BLaER1 treated with 17β-estradiol and CSF1 and Interleukin-3, amounts not matched to agents 10 nM and 100 nM (cell line): ENCODE data around the gene GGA1.
"Not testable (repeated sequence)": the region's sequence is repeated elsewhere in the genome, so short reads cannot be mapped to it uniquely, and the experiment has no call there.

Experiments used
- H3K27ac ChIP-seq, 11 experiments: shearing (Covaris generic); formaldehyde crosslinking; 2 replicates each; pipeline ENCODE4 v1.8.1; 2022
- H3K27me3 ChIP-seq, 11 experiments: shearing (Covaris generic); formaldehyde crosslinking; 2 replicates each; pipeline ENCODE4 v1.8.1; 2022
- H3K36me3 ChIP-seq, 11 experiments: shearing (Covaris generic); formaldehyde crosslinking; 2 replicates each; pipeline ENCODE4 v1.8.1; 2022
- H3K4me1 ChIP-seq, 10 experiments: shearing (Covaris generic); formaldehyde crosslinking; 2 replicates each; pipeline ENCODE4 v1.8.1; 2022
- H3K4me2 ChIP-seq, 11 experiments: shearing (Covaris generic); formaldehyde crosslinking; 2 replicates each; pipeline ENCODE4 v1.8.1; 2022
- H3K4me3 ChIP-seq, 10 experiments: shearing (Covaris generic); formaldehyde crosslinking; 2 replicates each; pipeline ENCODE4 v1.8.1; 2022
- H3K9ac ChIP-seq, 11 experiments: shearing (Covaris generic); formaldehyde crosslinking; 2 replicates each; pipeline ENCODE4 v1.8.1; 2022
- H3K9me3 ChIP-seq, 11 experiments: shearing (Covaris generic); formaldehyde crosslinking; replicated peaks in 1 of 11; 2 replicates each; pipeline ENCODE4 v1.8.1; 2022
- H4K20me1 ChIP-seq, 11 experiments: shearing (Covaris generic); formaldehyde crosslinking; 2 replicates each; pipeline ENCODE4 v1.8.1; 2022
- Cebpa-rat ChIP-seq, 11 experiments: shearing (Covaris generic); IDR thresholded peaks; 2 replicates each; pipeline ENCODE4 v1.8.1; 2022

Gene GGA1

DNA sequence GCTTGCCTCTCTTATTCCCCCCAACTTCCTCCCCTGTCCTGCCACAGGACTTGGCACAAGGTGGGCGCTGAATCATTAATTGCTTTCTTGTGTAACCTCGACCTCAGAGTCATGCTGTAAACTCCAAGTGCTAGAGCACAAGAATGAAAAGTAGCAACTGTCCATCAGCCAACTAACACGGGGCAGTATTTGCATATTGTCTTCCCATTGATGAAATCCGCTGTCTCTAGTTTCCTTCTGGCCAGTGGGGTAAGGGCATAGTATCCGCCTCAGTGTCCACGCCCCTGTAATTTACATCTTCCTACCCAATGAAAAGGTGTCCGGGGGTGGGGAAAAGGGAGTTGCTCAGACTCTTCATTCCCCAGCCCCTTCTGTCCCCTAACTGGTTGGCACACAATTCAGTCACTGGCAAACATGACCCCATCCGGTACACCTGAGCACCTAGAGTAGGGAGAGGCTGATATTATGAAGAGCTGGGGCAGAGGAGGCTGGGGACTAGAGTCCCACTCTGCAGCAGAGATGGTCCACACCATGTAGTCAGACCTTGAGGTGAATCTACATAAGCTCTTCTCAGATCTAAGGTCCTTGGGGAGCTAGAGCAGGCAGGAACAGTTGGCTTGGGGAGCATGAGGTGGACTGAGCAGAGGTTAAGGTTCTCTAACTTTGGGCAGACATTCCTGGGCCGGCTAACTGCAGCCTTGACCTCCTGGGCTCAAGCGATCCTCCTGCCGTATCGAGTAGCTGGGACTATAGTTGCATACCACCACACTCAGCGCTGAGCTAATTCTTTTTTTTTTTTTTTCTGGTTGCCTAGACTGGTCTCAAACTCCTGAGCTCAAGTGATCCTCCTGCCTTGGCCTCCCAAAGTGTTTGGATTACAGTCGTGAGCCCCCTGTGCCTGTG, 6.8 kb upstream of the GGA1 start:
- Histone ChIP-seq H3K4me1 (peaks cover 20 to 38% (median 26%) of the 10 kb centered on the region in 10 experiments), H3K27ac (no peak overlapping the region), H3K27me3 (no peaks in the 10 kb centered on the region), H3K36me3 (no peaks in the 10 kb centered on the region), H3K9me3 (no peaks in the 10 kb centered on the region), H3K4me2 (peak overlapping the region in 2 of 11 experiments; percentile 2 to 29; a peak in 1 of 22 replicates), H3K4me3 (no peak overlapping the region), H3K9ac (no peak overlapping the region), H4K20me1 (no peaks in the 10 kb centered on the region)
- no peak for TF ChIP-seq Cebpa-rat (IDR thresholded peaks at IDR 0.05)

DNA sequence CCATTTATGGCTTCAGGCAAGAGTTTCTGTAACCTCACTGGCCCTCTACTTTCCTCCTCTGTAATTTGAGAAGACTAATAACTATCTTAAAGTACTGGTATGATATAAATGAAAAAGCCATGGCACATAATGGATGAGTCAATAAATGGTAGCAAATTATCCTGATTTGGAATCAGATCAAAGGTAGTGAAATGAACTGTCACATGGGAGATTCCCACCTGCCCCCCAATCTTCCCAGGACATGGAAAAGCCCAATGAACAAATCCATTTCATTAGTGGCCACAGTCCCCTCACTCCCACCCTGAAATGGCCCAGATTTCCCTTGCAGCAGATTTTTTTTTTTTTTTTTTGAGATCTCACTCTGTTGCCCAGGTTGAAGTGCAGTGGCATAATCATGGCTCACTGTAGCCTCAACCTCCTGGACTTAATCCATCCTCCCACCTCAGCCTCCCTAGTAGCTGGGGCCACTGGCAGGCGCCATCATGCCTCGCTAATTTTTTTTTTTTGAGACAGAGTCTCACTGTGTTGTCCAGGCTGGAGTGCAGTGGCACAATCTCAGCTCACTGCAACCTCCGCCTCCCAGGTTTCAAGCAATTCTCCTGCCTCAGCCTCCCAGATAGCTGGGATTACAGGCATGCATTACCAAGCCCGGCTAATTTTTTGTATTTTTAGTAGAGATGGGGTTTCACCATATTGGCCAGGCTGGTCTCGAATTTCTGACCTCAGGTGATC, 5.9 kb upstream of the GGA1 start:
- H3K4me3 ChIP-seq, H3K9ac ChIP-seq, H4K20me1 ChIP-seq, H3K4me2 ChIP-seq, H3K36me3 ChIP-seq, H3K27ac ChIP-seq, H3K27me3 ChIP-seq, H3K9me3 ChIP-seq: not testable (repeated sequence)
- H3K4me1 ChIP-seq, result peaks cover 28 to 47% (median 35%) of the 10 kb centered on the region in 10 experiments

DNA sequence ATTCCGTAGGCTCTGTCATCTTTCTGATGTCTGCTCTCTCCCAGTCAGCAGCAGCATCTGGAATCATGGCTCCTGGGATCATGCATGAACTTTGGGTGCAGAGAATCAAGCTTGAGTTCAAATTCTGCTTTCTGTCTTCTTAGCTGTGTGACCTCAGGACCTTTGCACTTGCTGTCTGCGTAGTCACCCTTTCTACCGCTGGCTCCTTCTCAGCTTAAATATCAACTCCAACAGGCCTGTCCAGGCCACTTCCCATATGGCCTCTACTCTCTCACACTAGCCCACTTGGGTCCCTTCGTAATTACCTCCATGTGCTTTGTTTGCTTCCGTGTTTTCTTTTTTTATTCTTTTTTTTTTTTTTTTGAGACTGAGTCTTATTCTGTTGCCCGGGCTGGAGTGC, 4.6 kb upstream of the GGA1 start:
- Histone ChIP-seq H3K4me1 (peaks cover 28 to 48% (median 38%) of the 10 kb centered on the region in 10 experiments), H3K9ac (no peak overlapping the region), H4K20me1 (no peaks in the 10 kb centered on the region), H3K4me2 (peak overlapping the region in 5 of 11 experiments; percentile 74 to 85 (median 79); a peak in 6 of 22 replicates), H3K9me3 (no peaks in the 10 kb centered on the region), H3K27me3 (no peaks in the 10 kb centered on the region), H3K4me3 (no peak overlapping the region), H3K36me3 (no peaks in the 10 kb centered on the region), H3K27ac (no peak overlapping the region)
- no peak for TF ChIP-seq Cebpa-rat (IDR thresholded peaks at IDR 0.05)

DNA sequence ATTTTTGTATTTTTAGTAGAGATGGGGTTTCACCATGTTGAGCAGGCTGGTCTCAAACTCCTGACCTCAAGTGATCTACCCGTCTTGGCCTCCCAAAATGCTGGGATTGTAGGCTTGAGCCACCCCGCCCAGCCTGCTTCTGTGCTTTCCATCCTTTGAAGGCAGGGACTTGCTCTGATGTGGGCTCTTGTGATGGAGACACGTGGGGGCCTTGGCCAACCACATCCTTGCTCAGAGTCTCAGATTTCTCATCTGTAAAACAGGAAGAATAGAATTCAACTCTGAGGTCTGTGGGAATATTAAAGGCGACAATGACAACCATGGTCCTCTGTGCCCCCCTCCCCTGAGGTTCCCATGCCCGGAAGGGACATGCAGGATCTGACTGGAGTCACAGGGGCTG, 3.8 kb upstream of the GGA1 start:
- peak overlapping the region in 4 of 11 experiments; percentile 3 to 31 (median 20); a peak in 4 of 22 replicates for H3K27ac ChIP-seq
- no peak overlapping the region for H3K4me3 ChIP-seq
- H3K27me3 ChIP-seq, result no peaks in the 10 kb centered on the region
- no peaks in the 10 kb centered on the region for H3K9me3 ChIP-seq
- peak overlapping the region; percentile 32 to 85 (median 77) for H3K4me2 ChIP-seq
- no peak for TF ChIP-seq Cebpa-rat (IDR thresholded peaks at IDR 0.05)
- H3K4me1 ChIP-seq, result peaks cover 24 to 49% (median 40%) of the 10 kb centered on the region in 10 experiments
- peak overlapping the region in 1 of 11 experiments; percentile 7; a peak in 1 of 22 replicates for H3K9ac ChIP-seq
- H4K20me1 ChIP-seq, result no peaks in the 10 kb centered on the region; a peak in 1 of 22 replicates
- no peaks in the 10 kb centered on the region for H3K36me3 ChIP-seq

DNA sequence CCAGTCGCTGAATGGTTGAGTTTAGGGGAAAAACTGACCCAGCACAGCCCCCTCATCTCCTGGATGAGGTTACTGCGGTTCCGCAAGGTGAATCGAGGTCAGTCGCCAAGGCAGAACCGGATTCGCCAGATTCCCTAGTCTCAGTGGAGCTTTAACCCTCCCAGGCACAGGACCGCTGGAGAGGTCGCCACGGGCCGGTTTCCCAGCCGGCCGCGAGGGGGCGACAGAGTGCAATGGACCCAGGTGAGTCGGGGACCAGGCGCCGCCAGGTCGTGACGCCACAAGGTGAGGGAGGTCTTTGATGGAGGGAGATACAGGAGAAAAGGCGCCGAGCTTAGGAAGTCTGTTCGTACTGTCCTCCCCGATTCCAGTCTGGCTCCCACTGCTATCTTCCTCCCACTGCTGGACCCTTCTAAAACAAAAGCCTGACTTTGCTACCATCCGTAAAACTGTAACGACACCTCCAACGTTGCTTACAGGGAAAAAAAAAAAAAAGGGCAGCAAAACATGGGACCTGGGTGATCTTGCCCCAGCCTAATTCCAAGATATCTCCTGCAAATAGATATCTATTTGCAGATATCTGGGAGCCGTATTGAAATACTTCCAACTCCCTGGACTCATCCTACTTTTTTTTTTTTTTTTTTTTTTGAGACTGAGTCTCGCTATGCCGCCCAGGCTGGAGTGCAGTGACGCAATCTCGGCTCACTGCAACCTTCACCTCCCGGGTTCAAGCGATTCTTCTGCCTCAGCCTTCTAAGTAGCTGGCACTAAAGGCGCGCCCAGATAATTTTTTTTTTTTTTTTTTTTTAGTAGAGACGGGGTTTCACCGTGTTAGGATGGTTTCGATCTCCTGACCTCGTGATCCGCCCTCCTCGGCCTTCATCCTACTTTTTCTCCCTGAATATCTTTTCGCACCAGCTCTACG, 1.4 kb upstream of the GGA1 start:
- peak overlapping the region; percentile 6 to 49 (median 34); a peak in 16 of 20 replicates for H3K4me3 ChIP-seq
- H3K9ac ChIP-seq, result peak overlapping the region in 5 of 11 experiments; percentile 6 to 96 (median 32); a peak in 7 of 22 replicates
- peaks cover 46 to 63% (median 56%) of the 10 kb centered on the region in 10 experiments for H3K4me1 ChIP-seq
- H3K9me3 ChIP-seq, result no peaks in the 10 kb centered on the region
- no peaks in the 10 kb centered on the region for H3K27me3 ChIP-seq
- peaks cover 0 to 15% (median 6%) of the 10 kb centered on the region in 11 experiments; a peak in 8 of 22 replicates for H4K20me1 ChIP-seq
- TF ChIP-seq Cebpa-rat (IDR thresholded peaks at IDR 0.05), result peak in 1 of 11 experiments; percentile 60; a peak in 1 of 22 replicates
- peaks cover 0 to 15% (median 4%) of the 10 kb centered on the region in 11 experiments; a peak in 6 of 22 replicates for H3K36me3 ChIP-seq
- H3K27ac ChIP-seq, result peak overlapping the region in 6 of 11 experiments; percentile 23 to 94 (median 90); a peak in 7 of 22 replicates
- H3K4me2 ChIP-seq, result peak overlapping the region; percentile 54 to 89 (median 79)

DNA sequence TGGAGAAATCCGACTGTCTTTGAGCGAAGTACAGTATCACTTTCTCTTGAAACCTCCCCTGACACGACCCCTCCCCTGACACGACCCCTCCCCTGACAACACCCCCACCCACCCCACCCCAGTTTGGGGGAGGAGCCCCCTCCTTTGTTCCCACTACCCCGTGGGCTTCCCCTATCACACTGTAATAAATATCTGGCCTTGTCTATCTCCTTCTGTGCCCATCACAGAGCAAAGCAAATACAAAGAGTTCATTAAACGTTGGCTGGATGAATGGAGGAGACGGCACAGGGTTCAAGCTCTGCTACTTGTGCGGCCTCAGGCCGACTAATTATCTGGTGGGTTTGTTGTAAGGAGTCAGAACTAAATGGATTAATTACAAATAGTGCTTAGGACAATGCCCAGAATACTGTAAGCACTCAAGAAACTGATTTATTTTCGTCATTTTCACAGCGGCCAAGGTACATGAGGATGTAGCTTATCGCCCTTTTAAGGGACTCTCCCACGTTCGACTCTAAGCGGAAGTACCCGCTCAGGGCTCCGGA, 628 bp upstream of the GGA1 start:
- Histone ChIP-seq H3K4me1 (peaks cover 51 to 65% (median 57%) of the 10 kb centered on the region in 10 experiments), H3K9ac (peak overlapping the region; percentile 72 to 97 (median 92)), H3K27ac (peak overlapping the region; percentile 82 to 94 (median 90)), H3K36me3 (peaks cover 0 to 18% (median 8%) of the 10 kb centered on the region in 11 experiments; a peak in 14 of 22 replicates), H3K9me3 (no peaks in the 10 kb centered on the region), H3K4me2 (peak overlapping the region; percentile 57 to 97 (median 82)), H3K4me3 (peak overlapping the region; percentile 76 to 99 (median 88)), H3K27me3 (no peaks in the 10 kb centered on the region), H4K20me1 (peaks cover 0 to 20% (median 8%) of the 10 kb centered on the region in 11 experiments; a peak in 8 of 22 replicates)
- no peak for TF ChIP-seq Cebpa-rat (IDR thresholded peaks at IDR 0.05)

DNA sequence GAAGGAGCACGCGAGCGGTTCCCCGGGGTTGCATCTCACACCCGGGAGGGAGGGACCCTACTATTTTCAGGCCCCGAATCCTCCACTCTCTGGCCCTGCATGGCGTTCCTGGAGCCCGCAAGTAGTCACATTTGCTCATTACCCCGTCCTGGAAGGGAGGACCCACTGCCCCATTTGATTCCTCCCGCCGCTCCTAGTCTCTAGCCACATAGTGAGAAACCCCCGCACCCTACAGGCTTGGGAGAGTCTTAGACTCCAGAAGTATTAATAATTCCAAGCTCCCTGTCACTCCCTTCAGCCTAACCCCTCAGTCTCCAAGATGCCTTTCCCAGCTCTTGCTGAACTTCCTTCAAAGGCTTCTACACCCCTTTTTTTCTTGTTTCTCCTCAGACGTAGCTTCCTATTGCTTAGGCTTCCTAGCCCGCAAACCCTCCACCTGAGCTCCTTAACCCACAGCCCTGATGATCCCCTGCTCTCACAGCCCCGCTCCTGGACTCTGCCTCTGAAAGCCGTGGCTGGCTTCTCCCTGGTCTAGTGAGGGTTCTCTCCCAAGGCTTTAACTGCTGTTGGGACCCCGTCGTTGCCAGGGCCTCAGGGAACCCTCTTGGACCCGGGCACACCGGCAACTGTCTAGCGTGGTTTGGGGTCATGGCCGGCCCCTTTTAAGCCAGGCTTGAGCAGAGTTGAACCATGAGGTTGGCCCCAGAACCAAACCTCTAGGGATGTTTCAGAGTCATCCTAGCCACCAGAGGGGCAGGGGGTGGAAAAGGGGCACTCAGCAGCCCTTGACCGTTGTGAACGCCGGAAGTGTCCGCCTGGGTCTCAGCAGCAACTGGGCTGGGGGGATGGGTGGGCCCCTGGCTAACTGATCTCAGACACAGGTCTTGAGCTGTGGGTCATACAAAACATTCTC, 862 bp downstream of the GGA1 start:
- H3K4me1 ChIP-seq, result peaks cover 52 to 65% (median 58%) of the 10 kb centered on the region in 10 experiments
- TF ChIP-seq Cebpa-rat (IDR thresholded peaks at IDR 0.05), result no peak
- H3K4me3 ChIP-seq, result peak overlapping the region; percentile 76 to 99 (median 88)
- no peaks in the 10 kb centered on the region for H3K27me3 ChIP-seq
- no peaks in the 10 kb centered on the region for H3K9me3 ChIP-seq
- peak overlapping the region; percentile 89 to 99 (median 97) for H3K4me2 ChIP-seq
- H3K36me3 ChIP-seq, result peaks cover 8 to 32% (median 23%) of the 10 kb centered on the region in 11 experiments
- H3K27ac ChIP-seq, result peak overlapping the region; percentile 82 to 94 (median 90)
- H3K9ac ChIP-seq, result peak overlapping the region; percentile 84 to 97 (median 93)
- H4K20me1 ChIP-seq, result peaks cover 0 to 30% (median 10%) of the 10 kb centered on the region in 11 experiments; a peak in 9 of 22 replicates

DNA sequence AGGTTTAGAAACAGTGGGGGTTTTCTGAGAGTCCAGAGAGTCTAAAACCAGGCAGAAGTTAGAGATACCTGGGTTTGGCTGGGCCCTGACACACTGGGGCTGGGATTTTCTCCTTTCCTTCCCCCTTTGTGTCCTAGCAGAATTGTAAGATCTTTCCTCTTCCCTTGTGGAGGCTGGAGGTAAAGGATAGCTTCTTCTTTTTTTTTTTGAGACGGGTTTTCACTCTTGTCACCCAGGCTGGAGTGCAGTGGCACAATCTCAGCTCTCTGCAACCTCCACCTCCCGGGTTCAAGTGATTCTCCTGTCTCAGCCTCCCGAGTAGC, 1.5 kb downstream of the GGA1 start:
- Histone ChIP-seq H3K4me3 (peak overlapping the region; percentile 76 to 99 (median 88)), H3K4me1 (peaks cover 46 to 58% (median 52%) of the 10 kb centered on the region in 10 experiments), H3K4me2 (peak overlapping the region; percentile 89 to 99 (median 97)), H3K27ac (peak overlapping the region; percentile 82 to 94 (median 90)), H3K9ac (peak overlapping the region; percentile 84 to 97 (median 93)), H3K36me3 (peaks cover 13 to 38% (median 29%) of the 10 kb centered on the region in 11 experiments), H4K20me1 (peaks cover 0 to 30% (median 10%) of the 10 kb centered on the region in 11 experiments; a peak in 9 of 22 replicates)
- not testable (repeated sequence) for H3K9me3 ChIP-seq, H3K27me3 ChIP-seq
